Left lung (tissue), 10 donors: ENCODE data around the gene MPHOSPH9. TPM values are rescaled to one million over a fixed set of nuclear protein-coding genes. Genes with fewer than 3 reads are reported as not detected.

Experiments used
- ATAC-seq: fragments of 200-7000 bp; cut with Tn5 transposase; one replicate; pipeline ENCODE4 v1.9.1; 2020; ENCODE audit warnings: moderate library complexity
- DNase-seq, 4 donors: peaks; one replicate each; pipeline ENCODE4 v3.0.0-alpha.2; 2013 to 2020
- H3K27ac ChIP-seq, 2 donors: fragments of 200-600 bp; sonication (generic) in 1 of 2; one replicate each; pipeline versions ENCODE4 v1.5.0 to v1.8.0; 2020 to 2021
- H3K27me3 ChIP-seq, 2 donors: fragments of 200-600 bp; sonication (generic) in 1 of 2; one replicate each; pipeline versions ENCODE4 v1.5.0 to v1.8.0; 2020 to 2021
- H3K36me3 ChIP-seq, 2 donors: fragments of 200-600 bp; sonication (generic) in 1 of 2; one replicate each; pipeline versions ENCODE4 v1.5.0 to v1.8.0; 2020 to 2021
- H3K4me1 ChIP-seq, 2 donors: fragments of 200-600 bp; one replicate each; pipeline ENCODE4 v1.8.0; 2021
- H3K4me3 ChIP-seq, 2 donors: fragments of 200-600 bp; sonication (generic) in 1 of 2; one replicate each; pipeline versions ENCODE4 v1.5.0 to v1.8.0; 2020 to 2021; ENCODE audit warnings: mild to moderate bottlenecking in 1 of 2
- H3K9me3 ChIP-seq, 2 donors: fragments of 200-600 bp; sonication (generic) in 1 of 2; one replicate each; pipeline versions ENCODE4 v1.5.0 to v1.8.0; 2020 to 2021
- CTCF ChIP-seq, 2 donors: fragments of 200-600 bp; sonication (generic) in 1 of 2; IDR thresholded peaks; one replicate each; pipeline versions ENCODE4 v1.5.0 to v1.8.0; 2021; ENCODE audit warnings: antibody characterized with exemption in 2 of 2
- intact Hi-C, 2 donors: fragments of 100-400 bp; cut with DNase I; formaldehyde crosslinking; loops; one replicate each; pipeline versions ENCODE4 v1.11.2 to v1.14.2; 2022
- polyA plus RNA-seq, 6 donors: library from polyadenylated mRNA; unstranded; fragments of 120-200 nt; gene quantifications; one replicate each; pipeline ENCODE4 v1.2.1, GENCODE V29; 2013; ENCODE audit not compliant: insufficient read length in 6 of 6
- total RNA-seq, 2 donors: library from RNA; stranded (reverse); fragmentation: NEBNext Ultra II Directional; extraction: Animal tissue kit (Norgen Biotek cat#: 25700); gene quantifications; one replicate each; pipeline ENCODE4 v1.2.1, GENCODE V29; 2021
- donor health status: DM: no; HTN: yes; CAD: no.
- donor health status: DM: no; HTN: no; CAD: no.

Gene MPHOSPH9
- total and polyA plus RNA-seq, 8 donors, result 27.6 to 46.7 (median 35.6) TPM

DNA sequence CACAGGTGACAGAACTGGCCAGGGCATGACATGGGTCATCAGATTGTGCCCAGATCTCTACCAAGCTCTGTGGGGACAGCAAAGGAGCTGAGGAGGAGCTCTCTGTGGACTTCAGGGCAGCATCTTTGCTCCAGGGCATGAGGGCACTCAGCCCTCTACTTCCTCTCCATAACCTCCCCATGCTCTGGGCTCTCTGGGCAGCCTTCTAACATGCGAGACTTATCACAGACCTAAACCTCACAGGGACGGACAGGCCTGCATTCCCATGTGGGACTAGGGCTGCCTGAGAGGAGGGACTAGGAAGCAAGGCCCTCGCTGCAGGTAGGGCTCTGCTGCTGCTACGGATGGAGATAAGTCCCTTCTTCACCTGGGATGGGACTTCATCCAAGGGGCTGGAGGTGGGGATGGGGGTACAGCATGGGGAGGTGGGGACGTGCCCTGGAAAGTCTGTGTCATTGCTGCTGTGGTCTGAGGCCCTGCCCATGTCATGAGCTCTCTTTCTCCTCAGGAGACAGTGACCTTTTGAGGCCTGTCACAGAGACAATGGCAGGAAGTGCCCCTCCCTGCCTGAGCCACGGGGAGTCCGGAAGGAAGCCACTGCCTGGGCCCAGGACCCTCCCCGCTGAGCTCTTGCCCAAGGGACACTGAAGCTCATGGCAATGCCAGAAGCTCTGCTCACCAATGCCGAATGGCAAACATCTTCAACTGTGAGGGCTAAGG, 126.1 kb downstream of the MPHOSPH9 start:
- no peaks in the 10 kb centered on the region for H3K9me3 ChIP-seq
- no peak overlapping the region for H3K4me3 ChIP-seq
- H3K27me3 ChIP-seq, result no peaks in the 10 kb centered on the region
- peaks cover 14 to 59% of the 10 kb centered on the region in 2 donors for H3K4me1 ChIP-seq
- intact Hi-C loops, result no loop called here
- H3K27ac ChIP-seq, result peak overlapping the region; percentile 62 to 77
- no peaks in the 10 kb centered on the region for H3K36me3 ChIP-seq
- no peak for TF ChIP-seq CTCF (IDR thresholded peaks at IDR 0.05)
- DNase-seq, result peak in 1 of 4 donors; percentile 57
- ATAC-seq, result peak; percentile 50

DNA sequence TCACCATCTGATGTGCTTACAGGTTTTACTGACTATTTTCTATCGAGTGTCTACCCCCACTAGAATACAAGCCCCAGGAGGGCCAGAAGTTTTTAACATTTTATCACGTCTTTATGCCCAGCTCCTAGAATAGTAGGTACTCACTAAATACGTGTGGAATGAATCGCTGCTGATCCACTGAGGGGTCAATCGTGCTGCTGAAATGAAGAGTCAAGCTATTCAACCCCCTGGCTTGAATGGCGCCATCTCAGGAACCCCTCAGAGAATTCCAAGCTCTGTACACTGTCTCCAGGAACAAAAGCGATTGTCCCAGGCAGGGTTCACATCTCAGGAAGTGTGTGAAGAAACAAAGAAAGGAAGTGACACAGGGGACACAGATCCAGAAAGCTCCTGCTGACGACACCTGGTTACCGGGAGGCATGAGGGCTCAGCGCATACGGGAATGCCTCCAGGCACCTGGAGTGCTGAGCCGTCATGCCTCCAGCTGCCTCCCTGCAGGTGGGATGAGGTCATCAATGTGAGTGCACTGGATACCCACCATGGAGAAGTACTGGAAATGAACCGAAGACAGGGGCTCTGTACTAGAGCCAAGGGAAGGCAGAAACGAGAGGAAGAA, 127.6 kb downstream of the MPHOSPH9 start:
- Histone ChIP-seq H3K4me3 (peak overlapping the region in 1 of 2 donors; percentile 29), H3K36me3 (no peaks in the 10 kb centered on the region), H3K4me1 (peaks cover 14 to 69% of the 10 kb centered on the region in 2 donors), H3K27ac (peak overlapping the region; percentile 62 to 77), H3K27me3 (no peaks in the 10 kb centered on the region), H3K9me3 (no peaks in the 10 kb centered on the region)
- no peak for TF ChIP-seq CTCF (IDR thresholded peaks at IDR 0.05)
- no peak for ATAC-seq
- no peak for DNase-seq
- intact Hi-C loops, result no loop called here

DNA sequence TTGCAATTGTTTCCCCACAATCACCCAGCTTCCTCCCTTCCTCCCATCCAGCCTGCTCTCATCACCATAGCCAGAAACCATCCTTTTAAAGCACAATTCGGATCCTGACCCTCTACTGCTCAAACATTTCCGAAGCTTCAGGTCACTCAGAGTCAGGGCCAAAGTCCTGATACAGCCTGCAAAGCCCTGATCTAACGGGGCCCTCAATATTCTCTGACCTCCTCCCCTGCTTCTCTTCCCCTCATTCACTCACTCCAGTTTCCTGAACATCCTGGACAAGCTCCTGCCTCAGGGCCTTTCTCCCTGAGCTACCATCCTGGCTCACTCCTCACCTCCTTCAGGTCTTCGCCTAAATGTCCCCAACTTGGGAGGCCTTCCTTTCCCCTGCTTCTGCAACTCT, 128.1 kb downstream of the MPHOSPH9 start:
- DNase-seq (no peak), ATAC-seq (no peak)
- Histone ChIP-seq H3K36me3 (no peaks in the 10 kb centered on the region), H3K9me3 (no peaks in the 10 kb centered on the region), H3K4me3 (peak overlapping the region in 1 of 2 donors; percentile 29), H3K27me3 (no peaks in the 10 kb centered on the region), H3K4me1 (peaks cover 14 to 74% of the 10 kb centered on the region in 2 donors), H3K27ac (peak overlapping the region; percentile 62 to 77)
- TF ChIP-seq CTCF (IDR thresholded peaks at IDR 0.05), result no peak
- intact Hi-C loops, result no loop called here

Other genes with a start within 250 kb of the MPHOSPH9 start
- gene PITPNM2, start 82.1 kb downstream of the MPHOSPH9 start, total RNA-seq, result 10 to 100 TPM; 22.8 to 30.8 TPM
- 10 to 100 TPM; 11.3 to 17.2 (median 13.3) TPM for gene PITPNM2, start 82.1 kb downstream of the MPHOSPH9 start, polyA plus RNA-seq
- gene MTRFR, start 295 bp upstream of the MPHOSPH9 start, total RNA-seq, result 10 to 100 TPM; 13.2 to 13.3 TPM
- gene MTRFR, start 295 bp upstream of the MPHOSPH9 start, polyA plus RNA-seq, result 10 to 100 TPM; 24.4 to 28.5 (median 26.8) TPM
- 100 to 1,000 TPM; 145 to 154 TPM for gene CDK2AP1, start 38.7 kb upstream of the MPHOSPH9 start, total RNA-seq
- 100 to 1,000 TPM; 213 to 299 (median 244) TPM for gene CDK2AP1, start 38.7 kb upstream of the MPHOSPH9 start, polyA plus RNA-seq
- gene SBNO1, start 131.7 kb upstream of the MPHOSPH9 start, total RNA-seq, result 10 to 100 TPM; 26.5 to 32.1 TPM
- gene SBNO1, start 131.7 kb upstream of the MPHOSPH9 start, polyA plus RNA-seq, result 10 to 100 TPM; 27.4 to 30.9 (median 28.8) TPM
- 10 to 100 TPM; 39.7 to 42.4 TPM for gene KMT5A, start 151.0 kb upstream of the MPHOSPH9 start, total RNA-seq
- 10 to 100 TPM; 53.4 to 65.0 (median 57.0) TPM for gene KMT5A, start 151.0 kb upstream of the MPHOSPH9 start, polyA plus RNA-seq
- 10 to 100 TPM in 1 of 2 donors, 1 to 10 TPM in 1; 8.9 to 14.0 TPM for gene RILPL2, start 203.5 kb upstream of the MPHOSPH9 start, total RNA-seq
- gene RILPL2, start 203.5 kb upstream of the MPHOSPH9 start, polyA plus RNA-seq, result 1 to 10 TPM; 4.6 to 5.7 (median 5.2) TPM
- 10 to 100 TPM; 22.6 to 24.5 TPM for gene SNRNP35, start 225.0 kb upstream of the MPHOSPH9 start, total RNA-seq
- 10 to 100 TPM; 35.3 to 42.6 (median 39.0) TPM for gene SNRNP35, start 225.0 kb upstream of the MPHOSPH9 start, polyA plus RNA-seq